GM18868 (cell line): ENCODE data around the gene C10orf105.

ENCODE experiments used
- ATAC-seq: cut with Tn5 transposase; IDR thresholded peaks from one replicate; pipeline ENCODE4 v1.9.1; 2021; ENCODE audit warnings: mild to moderate bottlenecking, moderate library complexity; ENCODE audit not compliant: unreplicated experiment

The C10orf105 gene, protein sequence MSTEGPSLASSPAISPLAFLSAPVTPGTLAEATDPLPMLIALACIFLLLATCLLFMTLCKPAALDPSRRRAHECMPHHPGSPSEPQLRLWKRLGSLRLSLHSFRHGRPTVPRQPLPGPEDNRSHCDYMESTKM

DNA sequence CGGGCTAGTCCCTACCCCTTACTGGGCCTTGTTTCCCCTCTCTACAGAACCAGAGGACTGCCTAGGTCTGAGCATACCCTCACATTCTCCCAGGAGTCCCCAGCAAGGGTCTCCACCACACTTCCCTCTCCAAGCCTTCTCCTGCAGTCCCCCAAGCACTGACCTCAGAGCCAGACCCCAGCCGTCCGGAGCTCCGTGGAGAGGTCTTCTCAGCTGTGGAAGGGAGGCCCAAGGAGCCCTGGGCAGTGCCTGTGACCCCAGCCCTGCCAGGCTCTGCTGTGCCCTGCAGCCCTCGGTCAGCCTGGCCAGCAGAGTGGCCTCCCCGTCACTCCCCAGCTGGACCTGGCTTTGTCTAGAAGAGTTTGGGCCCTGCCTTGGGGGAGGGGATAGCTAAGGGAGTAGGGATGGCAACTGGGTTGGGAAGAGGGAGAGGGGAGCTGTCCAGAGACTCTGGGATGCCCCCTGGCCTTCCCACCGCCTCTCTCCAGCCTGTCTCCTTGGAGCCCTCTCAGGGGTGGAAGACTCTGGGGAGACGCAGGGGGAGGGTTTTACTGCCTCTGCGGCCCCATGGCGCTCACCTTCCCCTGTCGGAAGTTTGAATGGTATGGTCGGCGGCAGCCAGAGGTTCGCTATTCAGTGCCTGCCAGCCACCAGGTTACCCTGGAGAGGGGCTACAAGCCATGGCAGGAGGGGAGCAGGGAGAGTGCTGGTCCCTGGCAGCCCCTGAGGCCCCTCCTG is at the start of gene C10orf105:
Gene C10orf105 (minus strand): TSS at position 315 of the 738 bp plus-strand sequence. CDS start 3,441 bp downstream, outside the sequence.
- no peak for ATAC-seq

GRCh38 chr10:71767420-71768035 is 48.0 kb upstream of the C10orf105 start:
- ATAC-seq, result no peak

DNA sequence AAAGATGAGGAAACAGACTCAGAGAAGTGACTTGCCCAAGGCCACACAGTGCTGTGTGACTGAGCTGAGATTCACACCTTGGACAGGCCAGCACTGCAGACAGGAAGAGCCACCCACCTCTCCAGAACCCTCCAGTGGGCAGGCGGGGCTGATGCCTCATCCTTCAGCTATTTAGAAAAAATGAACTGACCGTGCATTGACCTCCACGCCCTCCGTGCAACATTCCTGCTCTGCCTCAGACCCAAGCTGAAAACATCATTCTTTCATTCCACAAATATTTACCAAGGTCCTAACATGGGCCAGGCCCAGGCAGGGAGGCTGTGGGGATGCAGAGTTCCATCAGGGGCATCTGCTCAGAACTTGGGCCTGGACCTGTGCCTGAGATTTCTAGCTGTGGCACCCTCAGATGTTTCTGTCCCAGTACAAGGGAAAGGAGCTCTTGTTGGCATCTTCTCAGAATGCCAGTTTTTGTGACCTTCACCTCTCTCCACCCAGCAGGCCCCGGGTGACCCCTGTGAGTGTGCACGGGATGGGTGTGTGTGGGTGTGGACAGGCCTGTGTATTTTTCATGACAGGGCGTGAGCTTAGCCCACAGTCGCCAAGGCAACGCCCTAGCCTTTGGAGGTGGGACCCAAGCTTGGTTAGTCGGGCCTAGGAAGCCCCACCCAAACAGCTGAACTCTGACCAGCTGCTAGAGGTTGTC is 47.3 kb upstream of the C10orf105 start:
- no peak for ATAC-seq

DNA sequence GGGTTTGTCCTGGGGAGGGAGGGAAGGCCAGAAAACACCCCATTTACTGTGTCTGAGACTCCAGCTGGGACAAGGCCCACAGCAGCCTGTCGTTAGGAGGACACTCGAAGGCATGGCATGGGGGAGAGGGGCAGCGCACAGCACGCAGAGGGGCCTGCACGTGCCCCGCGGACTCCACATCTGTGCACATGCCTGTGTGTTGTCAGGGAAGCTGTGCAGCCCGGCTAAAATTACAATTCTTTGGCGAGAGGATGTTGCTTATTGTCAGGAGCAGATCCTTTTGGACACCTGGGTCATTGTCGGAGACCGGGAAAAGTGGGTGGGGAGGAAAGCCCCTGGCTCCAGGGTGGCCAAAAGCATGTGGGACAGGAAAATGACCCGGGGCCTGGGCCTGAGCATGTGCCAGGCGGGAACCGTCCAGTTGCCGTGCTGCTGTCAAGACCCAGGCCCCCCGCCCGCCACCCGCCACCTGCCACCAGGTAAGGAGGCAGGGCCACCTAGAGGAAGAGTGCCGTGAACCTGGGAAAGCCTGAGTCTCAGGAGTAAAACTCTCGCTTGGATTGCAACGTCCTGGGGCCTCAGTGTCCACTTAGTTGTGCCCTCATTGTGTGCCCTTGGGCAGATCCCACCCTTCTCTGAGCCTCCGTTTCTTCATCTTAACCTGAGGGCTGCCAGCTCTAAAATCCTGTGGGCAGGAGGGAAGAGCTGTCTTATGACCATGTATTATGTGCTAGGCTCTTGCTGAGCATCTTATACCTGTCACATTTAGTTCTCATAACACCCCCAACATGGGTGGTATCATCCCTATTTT is 46.5 kb upstream of the C10orf105 start:
- ATAC-seq, result no peak

- ATAC-seq, result no peak
Observed at GRCh38 chr10:71765176-71765904, 45.8 kb upstream of the C10orf105 start.

DNA sequence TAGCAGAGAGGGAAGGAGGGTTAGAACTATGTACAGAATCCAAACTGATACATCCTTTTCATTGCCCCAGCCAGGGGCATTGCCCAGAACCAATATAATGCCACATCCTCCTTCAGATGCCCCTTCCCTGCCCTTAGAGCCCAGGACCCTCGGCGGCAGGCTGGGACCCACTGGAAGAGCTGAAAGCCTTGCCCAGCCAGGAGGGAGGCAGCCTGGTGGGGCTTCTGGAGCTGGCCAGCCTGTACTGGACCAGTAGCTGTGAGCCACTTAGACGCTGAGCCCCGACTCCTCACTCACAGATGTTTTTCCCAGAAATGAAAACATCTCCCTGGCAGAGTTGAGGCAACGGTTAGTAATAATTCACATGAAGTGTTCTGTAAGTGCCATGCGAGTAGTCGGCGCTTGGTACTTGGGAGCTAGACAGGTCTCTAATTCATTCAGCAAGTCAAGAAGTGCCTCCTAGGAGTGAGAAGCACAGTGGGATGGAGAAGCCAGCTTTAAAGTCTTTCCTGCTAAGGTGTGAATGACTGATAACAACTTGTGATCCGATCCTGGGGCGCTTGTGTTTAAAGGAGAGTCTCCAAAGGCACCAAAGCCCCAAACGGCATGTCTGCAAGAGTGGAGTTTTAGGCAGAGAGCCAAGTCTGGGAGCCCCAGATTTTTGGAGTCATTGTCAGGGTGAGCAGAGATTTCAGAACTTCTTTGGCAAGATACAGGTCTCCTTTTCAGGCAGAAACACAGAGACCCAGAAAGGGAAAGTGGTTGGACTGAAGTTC is 44.0 kb upstream of the C10orf105 start:
- no peak for ATAC-seq

- ATAC-seq, result no peak
Observed at GRCh38 chr10:71762324-71762723, 42.7 kb upstream of the C10orf105 start.

GRCh38 chr10:71761541-71762113 is 42.0 kb upstream of the C10orf105 start:
- no peak for ATAC-seq

GRCh38 chr10:71761105-71761511 is 41.5 kb upstream of the C10orf105 start:
- no peak for ATAC-seq

DNA sequence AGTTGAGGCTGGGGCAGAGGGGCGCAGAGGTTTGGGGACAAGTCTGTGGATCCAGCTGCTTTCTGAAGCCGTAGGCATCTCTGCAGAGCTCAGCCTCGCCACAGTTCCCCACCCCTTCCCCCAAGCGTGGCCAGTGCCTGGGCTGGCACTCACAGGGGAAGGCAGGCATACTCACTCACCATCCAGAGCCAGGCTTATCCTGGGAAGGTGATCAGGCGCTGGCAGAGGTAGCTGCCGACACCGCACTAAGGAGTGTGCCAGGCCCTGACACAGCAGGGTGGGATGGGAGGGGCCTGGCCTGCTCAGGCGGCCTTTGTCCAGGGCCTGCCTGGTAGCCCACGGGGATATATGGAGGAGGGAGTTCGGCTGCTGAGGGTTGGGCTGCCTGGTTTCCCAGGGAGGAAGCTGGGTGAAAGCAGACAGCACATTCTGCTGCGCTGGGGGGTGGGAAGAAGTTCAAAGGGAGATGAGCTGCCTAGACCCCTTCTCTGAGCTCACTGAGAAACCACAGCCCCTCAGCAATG is 37.9 kb upstream of the C10orf105 start:
- ATAC-seq, result no peak

- ATAC-seq, result no peak
Observed at GRCh38 chr10:71756311-71757191, 37.0 kb upstream of the C10orf105 start.

DNA sequence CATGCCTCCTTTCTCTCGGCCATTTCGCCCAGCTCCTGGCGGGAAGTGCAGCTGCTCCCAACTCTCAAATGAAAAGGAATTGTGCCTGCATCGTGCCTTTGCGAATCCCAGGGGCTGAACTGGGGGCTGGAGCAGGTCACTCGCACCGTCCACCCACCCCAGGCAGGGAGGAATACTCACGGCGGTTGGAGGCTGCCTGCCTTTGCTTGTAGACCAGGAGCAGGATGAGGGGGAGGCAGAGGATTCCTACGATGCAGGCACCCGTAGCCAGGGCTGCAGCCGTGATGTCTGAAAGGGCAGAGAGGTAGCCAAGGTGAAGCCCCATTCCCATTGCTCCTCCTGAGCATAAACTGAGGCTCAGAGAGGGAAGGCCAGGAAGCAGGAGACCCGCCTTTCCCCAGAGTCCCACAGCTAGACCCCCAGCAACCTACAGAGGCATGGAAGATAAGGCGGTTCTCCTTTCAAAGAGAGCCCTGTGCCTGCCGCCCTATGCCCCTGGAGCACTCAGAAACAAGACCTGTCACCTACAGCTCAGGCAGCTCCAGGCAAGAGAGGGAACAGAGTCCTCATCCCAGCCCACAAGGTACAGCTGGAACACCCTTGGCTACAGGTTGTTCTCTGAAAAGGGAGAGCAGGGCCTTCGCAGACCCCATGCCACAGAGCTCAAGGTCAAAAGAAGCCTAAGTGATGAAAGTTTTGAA is 35.8 kb upstream of the C10orf105 start:
- no peak for ATAC-seq

DNA sequence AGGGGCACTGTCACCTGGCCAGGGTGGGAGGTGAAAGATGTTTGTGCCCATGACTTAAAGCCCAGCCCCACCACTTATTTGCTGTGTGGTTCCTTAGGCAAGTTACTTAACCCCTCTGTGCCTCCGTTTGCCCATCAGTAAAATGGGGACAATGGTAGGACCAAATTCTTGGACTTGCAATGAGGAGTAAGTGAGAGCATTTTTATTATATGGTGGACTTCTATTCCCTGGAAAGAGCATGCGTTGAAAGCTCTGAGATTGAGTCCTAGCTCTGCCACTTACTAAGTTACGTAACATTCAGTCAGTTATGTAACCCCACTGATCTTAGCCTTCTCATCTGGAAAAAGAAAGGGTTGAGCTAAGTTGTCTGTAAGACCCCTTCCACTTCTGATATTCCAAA is 35.0 kb upstream of the C10orf105 start:
- ATAC-seq, result no peak

DNA sequence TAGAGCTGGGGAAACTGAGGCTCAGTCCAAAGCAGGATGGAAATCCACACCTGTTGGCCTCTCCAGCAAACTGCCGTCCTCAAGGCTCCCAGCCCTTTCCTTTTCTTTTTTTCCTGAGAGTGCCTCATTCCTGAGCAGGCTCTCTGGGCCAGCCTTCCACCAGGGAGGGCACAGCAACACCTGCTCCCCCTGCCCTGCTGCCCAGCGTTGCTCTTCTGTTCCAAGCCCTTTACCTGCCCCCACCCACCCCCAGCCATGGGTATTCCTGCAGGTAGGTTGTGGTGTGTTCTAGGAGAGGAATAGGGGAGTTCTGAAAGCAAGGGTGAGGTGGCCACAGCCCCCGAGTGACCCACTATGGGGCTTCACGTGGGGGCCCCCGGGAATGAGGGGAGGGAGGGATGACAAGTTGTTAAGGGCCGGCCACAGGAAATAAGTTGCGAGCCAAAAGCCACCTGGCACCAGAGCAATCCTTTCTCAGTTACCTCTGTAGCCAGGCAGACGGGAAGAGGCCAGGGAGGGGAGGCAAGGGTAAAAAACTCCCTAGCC is 34.5 kb upstream of the C10orf105 start:
- no peak for ATAC-seq

- no peak for ATAC-seq
Observed at GRCh38 chr10:71753091-71753959, 33.7 kb upstream of the C10orf105 start.
